HCT116 (cell line): Measurements from ENCODE around the gene RPTOR. TPM values are rescaled to one million over a fixed set of nuclear protein-coding genes. Genes with fewer than 3 reads are reported as not detected.

Experiments used
- ATAC-seq: fragments of 200-7000 bp; cut with Tn5 transposase; 2 replicates; pipeline ENCODE4 v1.9.1; 2020; ENCODE audit warnings: mild to moderate bottlenecking, moderate library complexity
- BruUV-seq: library from RNA; stranded (reverse); fragments of 400-500 nt; replicated peaks from 2 replicates; lab custom pipeline; 2021; lab: Mats Ljungman, UMichigan
- CTCF ChIA-PET: fragments of 300-600 bp; sonication (Branson Sonifier 250); formaldehyde crosslinking; loops from one replicate; lab custom pipeline; 2021; ENCODE audit warnings: antibody characterized with exemption; lab: Charles Lee
- POLR2A ChIA-PET: fragments of 300-600, 350-600 bp; sonication (Branson Sonifier 250); formaldehyde crosslinking; loops from one replicate; lab custom pipeline; 2021; ENCODE audit warnings: antibody characterized with exemption; lab: Charles Lee
- RAD21 ChIA-PET, 2 experiments: fragments of 300-600 bp; sonication (Branson Sonifier 250); formaldehyde crosslinking; loops; one replicate each; lab custom pipeline; 2023; ENCODE audit warnings: low total read pairs in 2 of 2; ENCODE audit not compliant: uncharacterized antibody in 2 of 2, unreplicated experiment in 2 of 2, low non-redundant PET in 1 of 2; lab: Charles Lee
- DNase-seq: peaks from one replicate; pipeline ENCODE4 v3.0.0-alpha.2; 2010; ENCODE audit warnings: low read depth, low spot score
- H2AFZ ChIP-seq: fragments of 200-600 bp; shearing (Covaris generic), sonication (generic); 2 replicates; pipeline ENCODE4 v1.6.1; 2017; ENCODE audit warnings: low read depth, mixed run types, mixed read lengths, antibody characterized with exemption, low read length; ENCODE audit not compliant: poor library complexity, severe bottlenecking
- H3K27ac ChIP-seq: 2 replicates; pipeline ENCODE4 v1.5.1; 2012; ENCODE audit warnings: low read depth, low read length
- H3K27me3 ChIP-seq: fragments of 200-600 bp; sonication (generic); 2 replicates; pipeline ENCODE4 v1.6.1; 2016; ENCODE audit warnings: mixed run types, low read length, mixed read lengths; ENCODE audit not compliant: insufficient read depth
- H3K36me3 ChIP-seq, 2 experiments: fragments of 200-500 bp in 1 of 2; fragments of 200-600 bp in 1 of 2; sonication (Bioruptor generic) in 1 of 2; sonication (generic) in 1 of 2; 2 replicates each; pipeline versions ENCODE4 v1.5.1 to v1.6.1; 2014 to 2016; ENCODE audit warnings: low read length in 2 of 2, inconsistent platforms in 1 of 2, mixed read lengths in 1 of 2, mixed run types in 1 of 2; ENCODE audit not compliant: insufficient read depth in 2 of 2, control insufficient read depth in 1 of 2
- H3K4me1 ChIP-seq, 2 experiments: fragments of 200-600 bp in 1 of 2; sonication (generic) in 1 of 2; 2 replicates each; pipeline versions ENCODE4 v1.5.1 to v1.6.1; 2012 to 2017; ENCODE audit warnings: low read length in 2 of 2, inconsistent platforms in 1 of 2, mild to moderate bottlenecking in 1 of 2, mixed read lengths in 1 of 2, mixed run types in 1 of 2, moderate library complexity in 1 of 2; ENCODE audit not compliant: insufficient read depth in 2 of 2, control insufficient read depth in 1 of 2
- H3K4me2 ChIP-seq: fragments of 200-600 bp; sonication (generic); 2 replicates; pipeline ENCODE4 v1.6.1; 2017; ENCODE audit warnings: mixed run types, low read length, mixed read lengths
- H3K4me3 ChIP-seq, 2 experiments: fragments of 200-600 bp in 1 of 2; sonication (generic) in 1 of 2; replicated peaks in 1 of 2; 2 replicates each; pipeline ENCODE4 v1.5.1; 2011 to 2016; ENCODE audit warnings: low read length in 2 of 2, control low read depth in 1 of 2, low read depth in 1 of 2, mild to moderate bottlenecking in 1 of 2, mixed read lengths in 1 of 2, mixed run types in 1 of 2
- H3K79me2 ChIP-seq: fragments of 200-600 bp; sonication (generic); 2 replicates; pipeline ENCODE4 v1.6.1; 2017; ENCODE audit warnings: mild to moderate bottlenecking, mixed run types, low read length, moderate library complexity, mixed read lengths; ENCODE audit not compliant: insufficient read depth
- H3K9ac ChIP-seq: fragments of 200-600 bp; sonication (generic); 2 replicates; pipeline ENCODE4 v1.6.1; 2016; ENCODE audit warnings: low read length, mixed read lengths
- H3K9me2 ChIP-seq: fragments of 200-600 bp; sonication (generic), shearing (Covaris generic); 2 replicates; pipeline ENCODE4 v1.6.1; 2017; ENCODE audit warnings: mixed run types, mild to moderate bottlenecking, moderate library complexity; ENCODE audit not compliant: insufficient read depth
- H3K9me3 ChIP-seq, 2 experiments: fragments of 200-500 bp in 1 of 2; fragments of 200-600 bp in 1 of 2; sonication (Bioruptor generic) in 1 of 2; sonication (generic) in 1 of 2; 2 replicates each; pipeline ENCODE4 v1.6.1; 2014 to 2017; ENCODE audit warnings: low read length in 2 of 2, mixed read lengths in 2 of 2, inconsistent platforms in 1 of 2, low read depth in 1 of 2, mild to moderate bottlenecking in 1 of 2, mixed run types in 1 of 2, moderate library complexity in 1 of 2; ENCODE audit not compliant: control insufficient read depth in 1 of 2, insufficient read depth in 1 of 2
- H4K20me1 ChIP-seq: fragments of 200-600 bp; sonication (generic), shearing (Covaris generic); 2 replicates; pipeline ENCODE4 v1.6.1; 2017; ENCODE audit warnings: mixed run types, mild to moderate bottlenecking, moderate library complexity; ENCODE audit not compliant: insufficient read depth
- CEBPB ChIP-seq: IDR thresholded peaks from 2 replicates; pipeline ENCODE4 v1.6.1; 2012; ENCODE audit warnings: low read depth
- EGR1 ChIP-seq: IDR thresholded peaks from 2 replicates; pipeline ENCODE4 v1.6.1; 2012; ENCODE audit warnings: low read depth
- ELF1 ChIP-seq: IDR thresholded peaks from 2 replicates; pipeline ENCODE4 v1.6.1; 2012; ENCODE audit warnings: low read depth, borderline replicate concordance
- EZH2phosphoT487 ChIP-seq: fragments of 200-600 bp; IDR thresholded peaks from 2 replicates; pipeline ENCODE4 v1.6.1; 2018; ENCODE audit warnings: antibody characterized with exemption, borderline replicate concordance
- FOSL1 ChIP-seq: IDR thresholded peaks from 2 replicates; pipeline ENCODE4 v1.6.1; 2012; ENCODE audit warnings: low read depth
- JUND ChIP-seq: IDR thresholded peaks from 2 replicates; pipeline ENCODE4 v1.6.1; 2012
- POLR2A ChIP-seq: IDR thresholded peaks from 2 replicates; pipeline ENCODE4 v1.7.0; 2011; ENCODE audit warnings: borderline replicate concordance; ENCODE audit not compliant: insufficient read depth, insufficient read length; ENCODE audit errors: extremely low read depth
- RAD21 ChIP-seq: IDR thresholded peaks from 2 replicates; pipeline ENCODE4 v1.6.1; 2012; ENCODE audit warnings: low read depth, mild to moderate bottlenecking
- SIN3A ChIP-seq: IDR thresholded peaks from 2 replicates; pipeline ENCODE4 v1.6.1; 2012; ENCODE audit warnings: low read depth
- SRF ChIP-seq: IDR thresholded peaks from 2 replicates; pipeline ENCODE4 v1.6.1; 2012; ENCODE audit warnings: low read depth
- TCF7L2 ChIP-seq: IDR thresholded peaks from 2 replicates; pipeline ENCODE4 v1.7.0; 2011; ENCODE audit warnings: borderline replicate concordance, inconsistent platforms; ENCODE audit not compliant: insufficient read depth, insufficient read length; ENCODE audit errors: extremely low read depth
- YY1 ChIP-seq: IDR thresholded peaks from 2 replicates; pipeline ENCODE4 v1.6.1; 2011; ENCODE audit warnings: low read length, low read depth, moderate library complexity, mild to moderate bottlenecking; ENCODE audit not compliant: insufficient replicate concordance; ENCODE audit errors: extremely low read depth
- ZFX ChIP-seq: fragments of 450-650 bp; IDR thresholded peaks from 2 replicates; pipeline ENCODE4 v1.6.1; 2017
- ZNF274 ChIP-seq: fragments of 200-500 bp; sonication (Bioruptor generic); IDR thresholded peaks from 2 replicates; pipeline ENCODE4 v1.6.1; 2014; ENCODE audit warnings: mild to moderate bottlenecking, low read depth, low read length, inconsistent platforms
- intact Hi-C: fragments of 100-400 bp; cut with micrococcal nuclease; formaldehyde crosslinking; loops from 2 replicates; pipeline ENCODE4 v1.10.0; 2022
- total RNA-seq: library from RNA; stranded (reverse); gene quantifications from one replicate; pipeline ENCODE4 v1.2.1, GENCODE V29; 2021; ENCODE audit not compliant: unreplicated experiment
- TF ChIP-seq, protein P1 (sequence below): IDR thresholded peaks from 2 replicates; pipeline ENCODE4 v1.6.1; 2012; ENCODE audit warnings: low read depth
- TF ChIP-seq, protein P2 (sequence below): IDR thresholded peaks from 2 replicates; pipeline ENCODE4 v1.6.1; 2011; ENCODE audit warnings: mild to moderate bottlenecking, low read length, moderate library complexity; ENCODE audit not compliant: insufficient replicate concordance; ENCODE audit errors: extremely low read depth
- TF ChIP-seq, protein P3 (sequence below): IDR thresholded peaks from 2 replicates; pipeline ENCODE4 v1.6.1; 2012

RPTOR gene
- total RNA-seq, 1 experiment from 2014 or later = 69.5 TPM

DNA sequence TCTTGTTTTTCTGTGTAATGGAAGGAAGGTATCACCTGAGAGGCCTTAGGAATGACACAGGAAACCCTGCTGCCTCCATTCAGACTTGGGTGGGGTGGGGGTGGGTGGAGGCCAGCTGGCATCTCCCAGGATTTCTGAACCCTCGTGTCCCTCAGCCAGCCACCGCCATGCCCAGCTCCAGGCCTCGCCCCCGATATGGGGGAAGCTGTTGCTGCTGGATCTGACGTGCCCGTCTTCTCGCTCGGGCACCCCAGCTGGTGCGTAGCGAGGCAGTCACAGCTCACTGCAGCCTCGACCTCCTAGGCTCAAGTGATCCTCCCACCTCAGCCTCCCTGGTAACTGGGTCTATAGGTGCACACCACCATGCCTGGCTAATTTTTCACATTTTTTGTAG is 227.0 kb downstream of the RPTOR start:
- Histone ChIP-seq H3K4me2 (no peak overlapping the region), H3K9me3 (no peaks in the 10 kb centered on the region), H3K4me1 (peaks cover 8 to 14% of the 10 kb centered on the region in 2 experiments), H3K9ac (no peak overlapping the region), H3K79me2 (0 out of 2 replicates have a peak, but pooled peaks cover 4% of the 10 kb centered on the region), H3K36me3 (no peaks in the 10 kb centered on the region), H4K20me1 (no peaks in the 10 kb centered on the region), H2AFZ (no peak overlapping the region), H3K4me3 (no peak overlapping the region), H3K9me2 (no peaks in the 10 kb centered on the region), H3K27me3 (no peaks in the 10 kb centered on the region), H3K27ac (no peak overlapping the region)
- CTCF ChIA-PET = no interaction called here
- DNase-seq (no peak), ATAC-seq (no peak)
- RAD21 ChIA-PET = no interaction called here
- no TSS peak for BruUV-seq
- POLR2A ChIA-PET = no interaction called here
- intact Hi-C loops = no loop called here
- no peak for TF ChIP-seq YY1
- TF ChIP-seq, protein P1, sequence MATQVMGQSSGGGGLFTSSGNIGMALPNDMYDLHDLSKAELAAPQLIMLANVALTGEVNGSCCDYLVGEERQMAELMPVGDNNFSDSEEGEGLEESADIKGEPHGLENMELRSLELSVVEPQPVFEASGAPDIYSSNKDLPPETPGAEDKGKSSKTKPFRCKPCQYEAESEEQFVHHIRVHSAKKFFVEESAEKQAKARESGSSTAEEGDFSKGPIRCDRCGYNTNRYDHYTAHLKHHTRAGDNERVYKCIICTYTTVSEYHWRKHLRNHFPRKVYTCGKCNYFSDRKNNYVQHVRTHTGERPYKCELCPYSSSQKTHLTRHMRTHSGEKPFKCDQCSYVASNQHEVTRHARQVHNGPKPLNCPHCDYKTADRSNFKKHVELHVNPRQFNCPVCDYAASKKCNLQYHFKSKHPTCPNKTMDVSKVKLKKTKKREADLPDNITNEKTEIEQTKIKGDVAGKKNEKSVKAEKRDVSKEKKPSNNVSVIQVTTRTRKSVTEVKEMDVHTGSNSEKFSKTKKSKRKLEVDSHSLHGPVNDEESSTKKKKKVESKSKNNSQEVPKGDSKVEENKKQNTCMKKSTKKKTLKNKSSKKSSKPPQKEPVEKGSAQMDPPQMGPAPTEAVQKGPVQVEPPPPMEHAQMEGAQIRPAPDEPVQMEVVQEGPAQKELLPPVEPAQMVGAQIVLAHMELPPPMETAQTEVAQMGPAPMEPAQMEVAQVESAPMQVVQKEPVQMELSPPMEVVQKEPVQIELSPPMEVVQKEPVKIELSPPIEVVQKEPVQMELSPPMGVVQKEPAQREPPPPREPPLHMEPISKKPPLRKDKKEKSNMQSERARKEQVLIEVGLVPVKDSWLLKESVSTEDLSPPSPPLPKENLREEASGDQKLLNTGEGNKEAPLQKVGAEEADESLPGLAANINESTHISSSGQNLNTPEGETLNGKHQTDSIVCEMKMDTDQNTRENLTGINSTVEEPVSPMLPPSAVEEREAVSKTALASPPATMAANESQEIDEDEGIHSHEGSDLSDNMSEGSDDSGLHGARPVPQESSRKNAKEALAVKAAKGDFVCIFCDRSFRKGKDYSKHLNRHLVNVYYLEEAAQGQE = no peak
- TF ChIP-seq EZH2phosphoT487 = no peak
- TF ChIP-seq, protein P2, sequence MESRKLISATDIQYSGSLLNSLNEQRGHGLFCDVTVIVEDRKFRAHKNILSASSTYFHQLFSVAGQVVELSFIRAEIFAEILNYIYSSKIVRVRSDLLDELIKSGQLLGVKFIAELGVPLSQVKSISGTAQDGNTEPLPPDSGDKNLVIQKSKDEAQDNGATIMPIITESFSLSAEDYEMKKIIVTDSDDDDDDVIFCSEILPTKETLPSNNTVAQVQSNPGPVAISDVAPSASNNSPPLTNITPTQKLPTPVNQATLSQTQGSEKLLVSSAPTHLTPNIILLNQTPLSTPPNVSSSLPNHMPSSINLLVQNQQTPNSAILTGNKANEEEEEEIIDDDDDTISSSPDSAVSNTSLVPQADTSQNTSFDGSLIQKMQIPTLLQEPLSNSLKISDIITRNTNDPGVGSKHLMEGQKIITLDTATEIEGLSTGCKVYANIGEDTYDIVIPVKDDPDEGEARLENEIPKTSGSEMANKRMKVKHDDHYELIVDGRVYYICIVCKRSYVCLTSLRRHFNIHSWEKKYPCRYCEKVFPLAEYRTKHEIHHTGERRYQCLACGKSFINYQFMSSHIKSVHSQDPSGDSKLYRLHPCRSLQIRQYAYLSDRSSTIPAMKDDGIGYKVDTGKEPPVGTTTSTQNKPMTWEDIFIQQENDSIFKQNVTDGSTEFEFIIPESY = no peak
- TF ChIP-seq SRF = no peak
- no peak for TF ChIP-seq JUND
- no peak for TF ChIP-seq ELF1
- no peak for TF ChIP-seq CEBPB
- no peak for TF ChIP-seq FOSL1
- no peak for TF ChIP-seq RAD21
- no peak for TF ChIP-seq POLR2A
- TF ChIP-seq TCF7L2 = no peak
- TF ChIP-seq ZNF274 = no peak
- TF ChIP-seq SIN3A = no peak
- no peak for TF ChIP-seq ZFX
- TF ChIP-seq EGR1 = no peak
- TF ChIP-seq, protein P3, sequence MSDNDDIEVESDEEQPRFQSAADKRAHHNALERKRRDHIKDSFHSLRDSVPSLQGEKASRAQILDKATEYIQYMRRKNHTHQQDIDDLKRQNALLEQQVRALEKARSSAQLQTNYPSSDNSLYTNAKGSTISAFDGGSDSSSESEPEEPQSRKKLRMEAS = no peak
